ENCODE data around the gene TASOR2. TPM values are rescaled to one million over a fixed set of nuclear protein-coding genes. Genes with fewer than 3 reads are reported as not detected.
A peak's percentile ranks its signal among the peaks of the same experiment; 100 is the strongest.

TASOR2 gene
- total RNA-seq, 1 experiment from 2014 or later = 57.4 TPM

GRCh38 chr10:5683065-5683464, 1.6 kb upstream of the TASOR2 start:
- TF ChIP-seq, protein P1, sequence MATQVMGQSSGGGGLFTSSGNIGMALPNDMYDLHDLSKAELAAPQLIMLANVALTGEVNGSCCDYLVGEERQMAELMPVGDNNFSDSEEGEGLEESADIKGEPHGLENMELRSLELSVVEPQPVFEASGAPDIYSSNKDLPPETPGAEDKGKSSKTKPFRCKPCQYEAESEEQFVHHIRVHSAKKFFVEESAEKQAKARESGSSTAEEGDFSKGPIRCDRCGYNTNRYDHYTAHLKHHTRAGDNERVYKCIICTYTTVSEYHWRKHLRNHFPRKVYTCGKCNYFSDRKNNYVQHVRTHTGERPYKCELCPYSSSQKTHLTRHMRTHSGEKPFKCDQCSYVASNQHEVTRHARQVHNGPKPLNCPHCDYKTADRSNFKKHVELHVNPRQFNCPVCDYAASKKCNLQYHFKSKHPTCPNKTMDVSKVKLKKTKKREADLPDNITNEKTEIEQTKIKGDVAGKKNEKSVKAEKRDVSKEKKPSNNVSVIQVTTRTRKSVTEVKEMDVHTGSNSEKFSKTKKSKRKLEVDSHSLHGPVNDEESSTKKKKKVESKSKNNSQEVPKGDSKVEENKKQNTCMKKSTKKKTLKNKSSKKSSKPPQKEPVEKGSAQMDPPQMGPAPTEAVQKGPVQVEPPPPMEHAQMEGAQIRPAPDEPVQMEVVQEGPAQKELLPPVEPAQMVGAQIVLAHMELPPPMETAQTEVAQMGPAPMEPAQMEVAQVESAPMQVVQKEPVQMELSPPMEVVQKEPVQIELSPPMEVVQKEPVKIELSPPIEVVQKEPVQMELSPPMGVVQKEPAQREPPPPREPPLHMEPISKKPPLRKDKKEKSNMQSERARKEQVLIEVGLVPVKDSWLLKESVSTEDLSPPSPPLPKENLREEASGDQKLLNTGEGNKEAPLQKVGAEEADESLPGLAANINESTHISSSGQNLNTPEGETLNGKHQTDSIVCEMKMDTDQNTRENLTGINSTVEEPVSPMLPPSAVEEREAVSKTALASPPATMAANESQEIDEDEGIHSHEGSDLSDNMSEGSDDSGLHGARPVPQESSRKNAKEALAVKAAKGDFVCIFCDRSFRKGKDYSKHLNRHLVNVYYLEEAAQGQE (IDR thresholded peaks at IDR 0.05; ENCODE audit: insufficient read depth in 1 of 2, low read depth in 2 of 2, low read length in 1 of 2) = no peak
- no peak for TF ChIP-seq CTCF (IDR thresholded peaks at IDR 0.05)
- TF ChIP-seq POLR2AphosphoS5 (IDR thresholded peaks at IDR 0.05; ENCODE audit: low read depth, low read length) = no peak
- TF ChIP-seq TCF7L2 (IDR thresholded peaks at IDR 0.05; ENCODE audit: low read depth, low read length) = no peak
- no peak for TF ChIP-seq SIN3A (IDR thresholded peaks at IDR 0.05; ENCODE audit: borderline replicate concordance, insufficient read depth, low read depth, low read length)
- Histone ChIP-seq H3K9me3 (ENCODE audit: control insufficient read depth, insufficient read depth, low read depth, low read length) (no peaks in the 10 kb centered on the region), H3K4me3 (ENCODE audit: low read depth in 2 of 2, low read length in 2 of 2) (no peak overlapping the region), H3K27me3 (ENCODE audit: control insufficient read depth, insufficient read depth, low read length) (no peaks in the 10 kb centered on the region), H3K4me1 (ENCODE audit: control insufficient read depth, insufficient read depth, low read length) (peaks cover 9% of the 10 kb centered on the region), H3K36me3 (ENCODE audit: control insufficient read depth, insufficient read depth, low read length) (peaks cover 3% of the 10 kb centered on the region), H3K27ac (ENCODE audit: low read length) (no peak overlapping the region)
- no peak for ATAC-seq
- intact Hi-C loops (cut with micrococcal nuclease; ENCODE audit: unreplicated experiment) (no loop called here), in situ Hi-C loops (cut with HindIII; ENCODE audit: low pct_unique_long_range_greater_than_20kb, low sequenced_read_pairs) (no loop called here)
- DNase-seq (ENCODE audit: low read depth, low spot score) = no peak
- ChIA-PET CTCF (no interaction called here), POLR2A (no interaction called here)
- no TSS peak for BruUV-seq (replicated peaks)

GRCh38 chr10:5684971-5685763, 529 bp downstream of the TASOR2 start:
- H3K9me3 ChIP-seq (ENCODE audit: control insufficient read depth, insufficient read depth, low read depth, low read length) = no peaks in the 10 kb centered on the region
- peak overlapping the region; percentile 68 for H3K27ac ChIP-seq (ENCODE audit: low read length)
- TF ChIP-seq TCF7L2 (IDR thresholded peaks at IDR 0.05; ENCODE audit: low read depth, low read length) = no peak
- no peak; the same call in 1 of the 2 replicates for TF ChIP-seq SIN3A (IDR thresholded peaks at IDR 0.05; ENCODE audit: borderline replicate concordance, insufficient read depth, low read depth, low read length)
- TF ChIP-seq CTCF (IDR thresholded peaks at IDR 0.05) = peak; percentile 69
- TF ChIP-seq, protein P1 (IDR thresholded peaks at IDR 0.05; ENCODE audit: insufficient read depth in 1 of 2, low read depth in 2 of 2, low read length in 1 of 2) = no peak
- no peak for TF ChIP-seq POLR2AphosphoS5 (IDR thresholded peaks at IDR 0.05; ENCODE audit: low read depth, low read length)
- POLR2A ChIA-PET = no interaction called here
- ATAC-seq (peak; percentile 70), DNase-seq (ENCODE audit: low read depth, low spot score) (no peak)
- H3K4me1 ChIP-seq (ENCODE audit: control insufficient read depth, insufficient read depth, low read length) = peaks cover 9% of the 10 kb centered on the region
- no TSS peak for BruUV-seq (replicated peaks)
- H3K27me3 ChIP-seq (ENCODE audit: control insufficient read depth, insufficient read depth, low read length) = no peaks in the 10 kb centered on the region
- in situ Hi-C loops (cut with HindIII; ENCODE audit: low pct_unique_long_range_greater_than_20kb, low sequenced_read_pairs) (no loop called here), intact Hi-C loops (cut with micrococcal nuclease; ENCODE audit: unreplicated experiment) (no loop called here)
- CTCF ChIA-PET = interaction anchor here (0.7 kb wide), 1 partner anchor 156 kb away, joined by 3 read pairs; no protein-coding TSS in a partner anchor
- peak overlapping the region; percentile 68 to 69 for H3K4me3 ChIP-seq (ENCODE audit: low read depth in 2 of 2, low read length in 2 of 2)
- peaks cover 3% of the 10 kb centered on the region for H3K36me3 ChIP-seq (ENCODE audit: control insufficient read depth, insufficient read depth, low read length)

Data from Panc1 (cell line).